ENCODE data around the gene TMEM263.

GRCh38 chr12:106999446-106999845 lies 43.7 kb downstream of the TMEM263 start:
- TF ChIP-seq YY1 (IDR thresholded peaks at IDR 0.05; ENCODE audit: extremely low read depth, insufficient replicate concordance, low read depth, low read length) = no peak
- no peak for TF ChIP-seq CTCF (IDR thresholded peaks at IDR 0.05 in 2 of 3, conservative IDR thresholded peaks at IDR 0.05 in 1 of 3; ENCODE audit: borderline replicate concordance in 1 of 3, insufficient read depth in 1 of 3, low read depth in 2 of 3, low read length in 2 of 3)
- TF ChIP-seq CBX3 (IDR thresholded peaks at IDR 0.05; ENCODE audit: low read depth) = no peak
- no peak for TF ChIP-seq ZNF274 (IDR thresholded peaks at IDR 0.05; ENCODE audit: low read depth, low read length)
- no peak for TF ChIP-seq SP1 (IDR thresholded peaks at IDR 0.05; ENCODE audit: low read depth)
- TF ChIP-seq POLR2A (IDR thresholded peaks at IDR 0.05; ENCODE audit: borderline replicate concordance, extremely low read depth, insufficient read depth, insufficient read length) = no peak
- TF ChIP-seq EZH2 (IDR thresholded peaks at IDR 0.05) = no peak
- TF ChIP-seq ATF3 (IDR thresholded peaks at IDR 0.05) = no peak
- no peak for TF ChIP-seq MAX (IDR thresholded peaks at IDR 0.05)
- TF ChIP-seq REST (IDR thresholded peaks at IDR 0.05; ENCODE audit: low read depth) = no peak
